ENCODE results near the gene PLXNA4.

Gene PLXNA4

DNA sequence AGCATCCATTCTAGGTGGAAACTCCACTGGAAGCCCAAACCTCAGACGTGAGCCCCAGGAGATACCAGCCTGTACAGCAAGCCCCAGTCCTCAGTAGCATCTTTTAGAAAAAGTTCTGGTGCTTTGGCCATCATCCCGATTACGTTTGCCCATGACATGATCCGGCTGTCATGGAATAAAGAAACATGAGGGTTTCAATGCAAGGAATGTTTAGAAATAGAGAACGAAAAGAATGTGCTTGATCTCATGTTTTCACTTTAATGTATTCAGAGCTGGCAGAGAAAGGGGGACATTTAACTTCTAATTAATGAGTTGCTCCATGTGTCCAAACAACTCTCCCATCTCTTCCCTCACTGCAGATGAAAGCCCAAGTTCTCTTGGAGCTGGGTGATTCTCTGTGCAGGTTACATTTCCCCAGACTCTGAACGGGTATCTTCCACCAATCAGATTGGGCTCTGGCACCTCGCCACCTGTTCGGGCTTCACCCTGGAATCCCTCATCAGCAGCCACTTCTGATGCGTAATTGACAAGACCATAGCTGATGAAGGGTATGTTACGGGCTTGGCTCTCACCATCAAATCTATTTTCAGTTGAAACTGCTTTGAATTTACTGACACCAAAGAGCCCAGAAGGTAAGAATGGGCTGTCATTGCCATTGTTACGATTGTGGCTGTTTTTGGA is 165.3 kb downstream of the PLXNA4 start:
- TF ChIP-seq POLR2AphosphoS5 (IDR thresholded peaks at IDR 0.05; ENCODE audit: low read depth, low read length), result no peak
- TF ChIP-seq FOXP2 (optimal IDR thresholded peaks at IDR 0.05; ENCODE audit: borderline replicate concordance, extremely low read depth, extremely low read length, insufficient read depth), result no peak
- TF ChIP-seq SIN3A (IDR thresholded peaks at IDR 0.05; ENCODE audit: borderline replicate concordance, insufficient read depth, low read length), result no peak
- no peak for TF ChIP-seq TAF1 (IDR thresholded peaks at IDR 0.05; ENCODE audit: borderline replicate concordance, insufficient read depth, low read length)
- TF ChIP-seq, protein P1, sequence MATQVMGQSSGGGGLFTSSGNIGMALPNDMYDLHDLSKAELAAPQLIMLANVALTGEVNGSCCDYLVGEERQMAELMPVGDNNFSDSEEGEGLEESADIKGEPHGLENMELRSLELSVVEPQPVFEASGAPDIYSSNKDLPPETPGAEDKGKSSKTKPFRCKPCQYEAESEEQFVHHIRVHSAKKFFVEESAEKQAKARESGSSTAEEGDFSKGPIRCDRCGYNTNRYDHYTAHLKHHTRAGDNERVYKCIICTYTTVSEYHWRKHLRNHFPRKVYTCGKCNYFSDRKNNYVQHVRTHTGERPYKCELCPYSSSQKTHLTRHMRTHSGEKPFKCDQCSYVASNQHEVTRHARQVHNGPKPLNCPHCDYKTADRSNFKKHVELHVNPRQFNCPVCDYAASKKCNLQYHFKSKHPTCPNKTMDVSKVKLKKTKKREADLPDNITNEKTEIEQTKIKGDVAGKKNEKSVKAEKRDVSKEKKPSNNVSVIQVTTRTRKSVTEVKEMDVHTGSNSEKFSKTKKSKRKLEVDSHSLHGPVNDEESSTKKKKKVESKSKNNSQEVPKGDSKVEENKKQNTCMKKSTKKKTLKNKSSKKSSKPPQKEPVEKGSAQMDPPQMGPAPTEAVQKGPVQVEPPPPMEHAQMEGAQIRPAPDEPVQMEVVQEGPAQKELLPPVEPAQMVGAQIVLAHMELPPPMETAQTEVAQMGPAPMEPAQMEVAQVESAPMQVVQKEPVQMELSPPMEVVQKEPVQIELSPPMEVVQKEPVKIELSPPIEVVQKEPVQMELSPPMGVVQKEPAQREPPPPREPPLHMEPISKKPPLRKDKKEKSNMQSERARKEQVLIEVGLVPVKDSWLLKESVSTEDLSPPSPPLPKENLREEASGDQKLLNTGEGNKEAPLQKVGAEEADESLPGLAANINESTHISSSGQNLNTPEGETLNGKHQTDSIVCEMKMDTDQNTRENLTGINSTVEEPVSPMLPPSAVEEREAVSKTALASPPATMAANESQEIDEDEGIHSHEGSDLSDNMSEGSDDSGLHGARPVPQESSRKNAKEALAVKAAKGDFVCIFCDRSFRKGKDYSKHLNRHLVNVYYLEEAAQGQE (IDR thresholded peaks at IDR 0.05; ENCODE audit: insufficient read depth in 1 of 2, low read depth in 2 of 2, low read length in 2 of 2), result no peak

DNA sequence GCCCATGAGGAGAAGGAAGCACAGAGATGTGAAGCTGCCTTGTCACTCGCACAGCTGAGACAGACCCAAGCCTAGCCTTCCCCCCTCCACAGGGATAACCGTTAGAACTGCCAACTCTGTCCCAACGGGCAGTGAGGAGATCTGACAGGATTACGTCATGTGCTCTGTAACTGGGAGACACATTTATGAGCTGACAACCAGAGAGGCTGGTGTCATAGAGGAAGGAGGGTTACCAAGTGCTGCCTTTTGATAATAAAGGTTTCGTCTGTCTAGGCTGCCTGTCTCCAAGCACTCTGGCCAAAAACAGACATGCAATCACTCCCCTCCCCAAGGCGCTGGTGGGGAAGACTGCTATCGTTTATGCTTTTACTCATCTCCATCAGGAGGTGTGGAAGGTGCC is 165.9 kb downstream of the PLXNA4 start:
- no peak for TF ChIP-seq POLR2AphosphoS5 (IDR thresholded peaks at IDR 0.05; ENCODE audit: low read depth, low read length)
- no peak for TF ChIP-seq TAF1 (IDR thresholded peaks at IDR 0.05; ENCODE audit: borderline replicate concordance, insufficient read depth, low read length)

DNA sequence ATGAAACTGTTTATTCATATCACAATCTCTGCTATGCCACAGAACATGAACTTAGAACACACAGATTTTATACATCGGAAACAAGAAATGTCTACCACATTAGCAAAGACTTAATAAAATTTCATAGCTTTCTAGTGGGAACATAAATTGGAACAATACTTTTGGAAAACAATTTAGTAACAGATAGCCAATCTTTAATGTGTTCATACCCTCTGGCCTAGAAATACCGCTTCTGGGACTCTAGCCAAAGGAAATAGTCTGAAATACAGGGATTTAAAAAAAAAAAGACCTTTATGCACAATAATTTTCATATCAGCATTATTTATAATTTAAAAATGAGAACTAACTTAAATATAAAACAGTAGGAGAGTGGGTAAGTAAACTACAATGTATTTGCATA is 168.5 kb downstream of the PLXNA4 start:
- TF ChIP-seq POLR2AphosphoS5 (IDR thresholded peaks at IDR 0.05; ENCODE audit: low read depth, low read length) (no peak), TAF1 (IDR thresholded peaks at IDR 0.05; ENCODE audit: borderline replicate concordance, insufficient read depth, low read length) (no peak), SIN3A (IDR thresholded peaks at IDR 0.05; ENCODE audit: borderline replicate concordance, insufficient read depth, low read length) (no peak), FOXP2 (optimal IDR thresholded peaks at IDR 0.05; ENCODE audit: borderline replicate concordance, extremely low read depth, extremely low read length, insufficient read depth) (no peak)
- TF ChIP-seq, protein P1 (IDR thresholded peaks at IDR 0.05; ENCODE audit: insufficient read depth in 1 of 2, low read depth in 2 of 2, low read length in 2 of 2), result no peak

DNA sequence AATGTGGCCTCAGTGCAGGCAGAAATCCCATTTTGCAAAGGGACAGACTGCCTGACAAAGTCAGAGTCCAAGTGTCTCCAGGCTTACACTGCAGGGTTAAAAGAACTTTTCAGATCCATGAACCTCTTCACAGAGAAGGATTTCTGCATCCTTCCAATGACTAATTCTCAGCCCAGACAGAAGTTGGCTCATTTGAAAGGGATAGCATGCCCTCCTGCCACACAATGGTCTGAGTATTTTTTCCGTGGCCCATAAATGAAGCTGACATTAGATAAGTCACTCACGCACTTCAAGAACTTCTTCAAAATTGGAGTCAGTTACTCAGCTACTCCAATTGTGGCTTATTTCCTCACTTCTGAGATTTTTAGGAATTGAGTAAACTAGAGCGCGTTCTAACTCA is 170.2 kb downstream of the PLXNA4 start:
- no peak for TF ChIP-seq SIN3A (IDR thresholded peaks at IDR 0.05; ENCODE audit: borderline replicate concordance, insufficient read depth, low read length)
- TF ChIP-seq TAF1 (IDR thresholded peaks at IDR 0.05; ENCODE audit: borderline replicate concordance, insufficient read depth, low read length), result no peak
- TF ChIP-seq, protein P1 (IDR thresholded peaks at IDR 0.05; ENCODE audit: insufficient read depth in 1 of 2, low read depth in 2 of 2, low read length in 2 of 2), result no peak
- no peak for TF ChIP-seq POLR2AphosphoS5 (IDR thresholded peaks at IDR 0.05; ENCODE audit: low read depth, low read length)

DNA sequence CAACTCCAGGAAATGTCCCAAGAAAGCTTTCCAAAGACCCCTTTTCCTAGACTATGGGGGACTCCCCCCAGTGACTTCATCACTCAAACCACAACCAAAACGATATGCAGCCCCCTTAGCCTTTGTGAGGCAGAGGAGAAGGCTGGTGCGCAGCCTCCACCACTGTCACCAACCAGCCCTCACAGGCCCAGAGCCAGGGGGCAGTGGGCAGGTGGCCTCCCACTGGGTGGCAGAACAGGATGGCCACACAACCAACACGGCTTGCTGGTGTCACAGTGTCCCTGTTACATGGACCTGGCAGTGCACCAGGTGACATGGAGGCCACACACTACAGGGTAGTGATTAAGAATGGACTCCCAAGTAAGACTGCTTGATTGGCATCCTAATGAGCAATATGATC is 172.0 kb downstream of the PLXNA4 start:
- TF ChIP-seq SIN3A (IDR thresholded peaks at IDR 0.05; ENCODE audit: borderline replicate concordance, insufficient read depth, low read length) (no peak), FOXP2 (optimal IDR thresholded peaks at IDR 0.05; ENCODE audit: borderline replicate concordance, extremely low read depth, extremely low read length, insufficient read depth) (no peak), POLR2AphosphoS5 (IDR thresholded peaks at IDR 0.05; ENCODE audit: low read depth, low read length) (no peak), TAF1 (IDR thresholded peaks at IDR 0.05; ENCODE audit: borderline replicate concordance, insufficient read depth, low read length) (no peak)
- TF ChIP-seq, protein P1 (IDR thresholded peaks at IDR 0.05; ENCODE audit: insufficient read depth in 1 of 2, low read depth in 2 of 2, low read length in 2 of 2), result no peak
